ENCODE measurements around the gene TUBB2B.

The TUBB2B gene

GRCh38 chr6:3227363-3228045, at the start of gene TUBB2B:
TUBB2B (minus strand) TSS chr6:3227653; CDS start chr6:3227543, 110 bp downstream.
- peak; percentile 74 for DNase-seq

- DNase-seq: no peak
These were observed 49.8 kb upstream of the TUBB2B start for GRCh38 chr6:3277251-3277650.

DNA sequence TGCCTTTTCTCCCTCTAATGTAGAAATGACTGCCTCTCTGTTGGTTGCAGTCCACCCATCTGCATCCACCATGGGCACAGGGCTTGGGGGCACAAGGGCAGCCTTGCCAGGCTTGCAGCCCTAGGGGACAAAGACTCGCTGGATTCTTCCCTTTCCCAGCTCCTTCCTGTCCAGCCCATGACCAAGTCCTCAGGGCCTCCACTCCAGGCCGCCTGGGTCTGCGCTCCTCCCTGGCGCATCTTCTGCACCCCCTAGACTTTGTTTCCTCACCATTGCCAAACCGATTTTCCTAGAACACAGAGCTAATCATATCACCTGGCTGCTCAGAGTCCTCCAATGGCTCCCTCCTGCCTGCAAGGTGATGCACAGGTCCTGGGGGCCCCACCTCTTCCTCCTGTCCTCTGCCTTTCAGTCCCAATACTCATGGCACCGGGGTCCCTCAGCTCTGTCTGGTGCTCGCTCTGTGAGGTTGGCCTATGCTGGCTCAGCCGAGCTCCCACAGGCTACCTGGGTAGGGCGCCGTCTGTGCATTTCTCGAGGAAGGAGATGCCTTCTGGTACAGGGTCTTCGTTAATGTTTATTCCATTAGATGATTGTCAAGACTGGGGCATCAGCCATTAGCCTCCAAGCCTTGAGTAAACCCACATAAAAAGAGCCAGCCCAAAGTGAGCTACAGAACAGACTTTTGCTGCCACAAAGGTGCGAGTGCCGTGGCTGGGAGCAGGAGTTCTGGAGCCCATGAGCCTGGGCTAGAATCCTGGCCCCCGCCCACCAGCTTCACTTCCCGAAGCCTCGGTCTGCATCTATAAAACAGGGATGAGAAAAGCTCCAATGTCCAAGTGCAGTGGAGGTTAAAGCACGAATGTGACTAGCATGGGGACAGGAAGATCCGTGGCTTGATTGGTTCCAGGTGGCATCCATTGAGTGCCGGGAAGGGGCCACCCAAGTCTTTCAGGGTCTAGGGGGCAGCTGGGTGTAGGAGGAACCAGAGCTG, 49.0 kb upstream of the TUBB2B start:
- no peak for DNase-seq

DNA sequence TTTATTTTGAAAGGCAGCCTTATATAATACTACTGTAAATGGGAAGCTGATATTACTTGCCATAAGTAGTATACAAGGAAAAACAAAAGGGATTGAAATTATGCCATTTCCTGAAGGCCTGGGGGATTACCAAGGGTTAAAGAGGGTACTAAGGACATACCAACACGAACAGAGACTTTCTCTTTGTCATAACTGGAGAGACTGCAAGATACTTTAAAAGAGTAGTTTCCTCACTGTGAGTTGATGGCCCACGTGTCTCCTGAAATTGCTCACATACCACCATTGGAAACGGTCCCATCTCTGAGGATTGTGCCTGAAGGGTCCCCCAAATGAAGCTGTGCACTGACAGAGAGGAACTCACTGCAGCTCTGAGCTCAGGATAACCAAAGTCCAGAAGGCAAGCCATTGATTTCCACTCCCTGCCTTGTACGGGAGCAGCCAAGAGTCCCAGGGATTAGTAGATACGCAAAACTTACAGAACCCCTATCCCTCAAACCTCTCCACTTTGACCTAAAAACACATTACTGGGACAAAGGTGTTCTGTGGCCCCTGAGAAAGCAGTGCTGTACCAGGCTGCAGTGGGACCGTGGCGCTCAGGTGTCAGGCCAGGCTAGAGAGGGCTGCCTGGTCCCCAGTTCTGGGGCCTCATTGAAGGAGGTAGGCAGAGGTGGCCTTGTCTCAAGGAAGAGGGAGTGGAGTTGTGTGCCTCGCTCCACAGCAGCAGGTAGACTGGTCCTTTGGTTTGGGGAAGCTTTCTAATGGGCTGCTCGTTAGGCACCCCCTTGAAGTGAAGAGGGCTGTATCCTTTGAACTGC, 46.5 kb upstream of the TUBB2B start:
- DNase-seq: no peak

- DNase-seq: no peak
These were observed 45.6 kb upstream of the TUBB2B start for GRCh38 chr6:3272911-3273547.

GRCh38 chr6:3271756-3272155, 44.3 kb upstream of the TUBB2B start:
- DNase-seq: no peak

DNA sequence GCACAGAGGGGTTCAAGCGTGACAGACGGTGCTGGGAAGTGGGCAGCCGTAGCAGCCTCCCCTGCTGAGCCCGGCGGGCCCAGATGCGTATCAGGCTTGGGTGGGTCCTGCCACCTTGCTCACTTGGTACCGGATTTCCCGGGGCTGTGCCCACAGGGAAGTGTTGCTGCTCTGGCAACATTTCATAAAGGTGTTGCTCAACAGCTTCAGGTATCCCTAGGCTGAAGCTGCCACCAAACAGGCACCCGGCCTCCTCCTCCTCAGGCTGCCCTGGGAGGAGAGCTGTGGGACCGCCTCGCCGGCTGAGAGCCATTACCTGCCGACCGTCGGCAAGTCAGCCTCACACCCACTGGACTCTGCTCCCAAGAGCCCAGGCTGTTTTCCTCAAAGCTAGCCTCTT, 42.8 kb upstream of the TUBB2B start:
- DNase-seq: no peak

DNA sequence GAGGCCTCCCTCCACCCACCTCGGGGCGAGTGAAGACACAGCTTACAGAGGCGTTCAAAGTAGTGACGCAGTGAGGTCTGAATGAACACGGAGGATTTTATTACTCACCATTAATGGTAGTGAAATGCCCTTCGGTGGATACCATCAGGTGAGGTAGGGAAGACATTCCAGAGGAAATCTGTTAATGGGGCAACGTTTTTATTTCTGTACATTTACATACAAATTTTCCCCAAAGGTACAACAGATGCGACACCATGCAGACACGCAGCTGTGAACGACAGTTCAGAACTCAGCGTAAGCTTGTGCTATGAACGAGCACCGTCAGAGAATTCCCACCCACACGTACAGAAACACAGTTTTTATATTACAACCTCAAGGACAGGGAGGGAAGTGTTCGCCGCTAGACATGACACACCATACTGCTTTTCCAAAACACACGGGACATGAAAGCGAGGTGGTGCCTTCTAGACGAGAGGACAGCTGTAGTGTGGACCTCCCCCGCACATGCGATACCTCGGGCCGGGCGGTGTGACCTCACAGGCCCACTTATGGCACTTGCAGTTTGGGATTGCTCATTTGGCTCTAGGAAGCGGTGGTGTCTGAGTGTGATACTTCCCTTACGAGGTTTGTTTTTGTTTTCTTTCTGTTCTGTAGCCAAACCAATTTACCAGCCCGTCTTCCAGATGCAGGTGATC, 42.0 kb upstream of the TUBB2B start:
- DNase-seq: no peak

- no peak for DNase-seq
These were observed 41.2 kb upstream of the TUBB2B start for GRCh38 chr6:3268680-3269079.

- no peak for DNase-seq
These were observed 39.7 kb upstream of the TUBB2B start for GRCh38 chr6:3267162-3267561.

DNA sequence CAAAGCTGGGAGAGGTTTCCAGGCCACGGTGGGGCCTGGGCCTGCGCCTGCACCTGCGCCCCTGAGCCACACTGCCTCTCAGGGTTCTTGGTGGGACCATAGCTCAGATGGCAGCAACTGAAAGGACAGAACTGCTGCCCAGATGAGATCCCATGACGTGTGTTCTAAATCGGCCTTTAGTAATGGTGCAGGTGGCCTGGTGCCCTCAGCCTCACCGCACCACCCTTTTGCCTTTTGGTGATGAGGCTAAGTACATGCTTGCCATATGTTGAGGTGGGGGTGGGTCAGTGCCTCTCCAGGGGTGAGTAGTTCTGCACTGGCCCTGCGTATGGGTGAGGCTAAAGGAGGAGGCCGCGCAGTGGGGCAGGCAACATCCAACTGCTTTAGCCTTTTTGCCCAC, 38.7 kb upstream of the TUBB2B start:
- DNase-seq: no peak

- no peak for DNase-seq
These were observed 38.2 kb upstream of the TUBB2B start for GRCh38 chr6:3265671-3266070.

DNA sequence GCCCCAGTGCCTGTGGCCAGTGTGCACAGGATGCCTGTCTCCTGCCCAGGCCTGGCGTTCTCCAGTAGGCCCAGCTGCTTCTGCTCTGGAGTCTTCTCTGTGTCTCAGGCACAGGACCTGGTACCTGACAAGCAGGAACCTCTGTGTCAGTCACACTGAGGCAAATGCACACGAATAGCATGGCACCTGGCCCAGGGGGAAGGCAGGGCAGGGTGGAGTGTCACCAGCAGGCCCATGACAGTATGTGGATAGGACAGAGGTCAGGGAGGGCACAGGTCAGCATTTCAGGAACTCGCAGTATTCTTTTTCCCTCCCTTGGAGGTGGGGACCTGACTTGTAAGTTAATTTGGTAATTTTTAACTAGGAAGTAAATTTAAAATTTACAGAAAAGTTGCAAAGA, 36.9 kb upstream of the TUBB2B start:
- no peak for DNase-seq

- no peak for DNase-seq
These were observed 35.6 kb upstream of the TUBB2B start for GRCh38 chr6:3263096-3263495.

DNA sequence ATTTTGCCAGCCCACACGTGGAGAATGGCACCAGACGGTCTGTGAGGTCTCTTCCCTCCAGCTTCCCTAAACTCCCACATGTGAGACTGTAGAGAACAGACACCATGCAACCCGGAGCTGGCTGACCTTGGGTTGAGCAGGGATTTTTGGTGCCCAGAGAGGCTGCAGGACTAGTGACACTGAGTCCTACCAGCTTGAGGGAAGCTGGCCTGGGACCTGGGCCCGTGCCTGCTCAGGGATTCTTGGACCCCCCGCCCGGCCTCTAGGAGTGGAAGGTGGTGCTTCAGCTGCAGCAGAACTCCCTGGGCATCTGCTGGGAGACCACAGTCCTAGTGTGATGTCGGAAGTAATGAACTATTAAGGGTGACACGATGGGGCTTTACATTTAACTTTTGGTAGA, 34.5 kb upstream of the TUBB2B start:
- DNase-seq: no peak

GRCh38 chr6:3261518-3261820, 34.0 kb upstream of the TUBB2B start:
- no peak for DNase-seq

DNA sequence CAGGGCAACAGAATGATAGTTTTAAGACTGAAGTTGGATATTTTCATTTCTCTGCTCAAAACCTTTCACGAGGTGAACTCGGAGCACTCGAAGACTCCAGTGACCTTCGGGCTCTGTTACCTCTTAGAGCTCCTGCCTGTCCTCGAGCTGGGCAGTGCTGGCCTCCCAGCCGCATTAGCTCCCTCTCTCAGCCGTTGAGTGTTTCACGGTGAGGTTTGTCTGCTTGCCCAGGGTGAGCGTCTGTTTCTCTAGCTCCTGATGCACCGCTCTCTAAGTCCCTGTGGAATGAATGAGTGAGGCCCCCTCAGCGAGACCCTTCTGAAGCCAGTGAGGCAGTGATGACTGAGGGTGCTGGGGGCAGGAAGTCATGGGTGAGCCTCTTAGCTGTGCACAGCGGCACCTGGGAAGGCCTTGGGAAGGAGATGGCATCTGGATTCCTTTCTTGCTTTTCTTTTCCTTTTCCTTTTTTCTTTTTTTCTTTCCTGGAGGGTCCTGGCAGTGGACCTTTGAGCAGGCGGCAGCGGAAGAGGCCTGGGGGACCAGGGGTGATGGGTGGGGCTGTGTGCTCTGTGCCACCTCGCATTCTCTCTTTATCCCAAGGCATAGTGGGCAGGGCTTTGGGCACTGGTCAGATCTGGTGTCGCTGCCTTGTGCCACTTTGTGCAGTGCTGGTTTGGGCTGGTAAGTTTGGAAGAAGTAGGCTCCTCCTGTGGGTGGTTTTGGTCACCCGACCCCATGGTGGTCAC, 33.5 kb upstream of the TUBB2B start:
- no peak for DNase-seq

DNA sequence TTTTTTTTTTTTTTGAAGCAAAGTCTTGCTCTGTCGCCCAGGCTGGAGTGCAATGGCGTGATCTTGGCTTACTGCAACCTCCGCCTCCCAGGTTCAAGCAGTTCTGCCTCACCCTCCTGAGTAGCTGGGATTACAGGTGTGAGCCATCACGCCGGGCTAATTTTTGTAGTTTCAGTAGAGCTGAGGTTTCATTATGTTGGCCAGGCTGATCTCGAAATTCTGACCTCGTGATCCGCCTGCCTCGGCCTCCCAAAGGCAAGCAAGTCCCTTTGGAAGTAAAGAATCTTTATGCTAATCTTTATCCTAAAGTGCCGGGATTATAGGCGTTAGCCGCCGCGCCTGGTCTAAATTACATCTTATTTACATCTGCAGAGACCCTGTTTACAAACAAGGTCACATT, 32.8 kb upstream of the TUBB2B start:
- no peak for DNase-seq

- no peak for DNase-seq
These were observed 32.1 kb upstream of the TUBB2B start for GRCh38 chr6:3259491-3259958.

DNA sequence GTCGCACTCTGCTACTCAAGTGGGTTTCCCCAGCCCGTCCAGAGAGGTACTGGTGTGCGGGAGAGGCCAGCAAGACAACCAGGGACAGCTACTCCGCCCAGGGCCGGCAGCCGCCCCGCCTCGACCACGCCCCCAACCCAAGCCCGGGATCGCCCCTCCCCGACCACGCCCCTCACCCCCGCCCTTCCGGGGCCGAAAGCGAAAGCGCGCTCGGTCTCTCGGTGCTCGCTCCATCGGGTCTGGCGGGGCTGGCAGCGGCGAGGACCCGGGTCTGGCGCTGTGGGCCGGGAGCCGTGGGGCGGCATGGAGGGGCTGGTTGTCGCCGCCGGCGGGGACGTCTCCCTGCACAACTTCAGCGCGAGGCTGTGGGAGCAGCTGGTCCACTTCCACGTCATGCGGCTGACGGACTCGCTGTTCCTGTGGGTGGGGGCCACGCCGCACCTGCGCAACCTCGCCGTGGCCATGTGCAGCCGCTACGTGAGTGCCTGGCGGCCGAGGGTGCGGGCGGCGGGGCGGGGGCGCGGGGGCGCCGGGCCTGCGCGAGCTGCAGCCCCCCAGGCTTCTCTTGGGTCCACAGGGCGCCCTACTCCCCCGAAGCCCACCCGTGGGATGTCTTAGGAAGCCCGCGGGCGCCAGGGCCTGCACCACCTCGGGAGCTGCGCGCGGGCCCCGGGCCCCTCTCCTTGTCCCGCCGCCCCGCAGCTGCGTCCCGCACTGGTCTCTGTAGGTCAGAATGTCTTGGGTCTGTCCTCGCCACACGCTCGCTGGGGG, 31.5 kb upstream of the TUBB2B start, which contains the start of gene PSMG4:
Gene PSMG4, plus strand, starts transcription at position 228 of the 771 bp plus-strand sequence. Its CDS starts 76 bp downstream, at position 304.
- DNase-seq: peak; percentile 63
